Measurements from ENCODE around the gene LRCH3. TPM values are rescaled to one million over a fixed set of nuclear protein-coding genes. Genes with fewer than 3 reads are reported as not detected.

The LRCH3 gene
- total RNA-seq, 1 donor from 2014 or later: 42.1 TPM

DNA sequence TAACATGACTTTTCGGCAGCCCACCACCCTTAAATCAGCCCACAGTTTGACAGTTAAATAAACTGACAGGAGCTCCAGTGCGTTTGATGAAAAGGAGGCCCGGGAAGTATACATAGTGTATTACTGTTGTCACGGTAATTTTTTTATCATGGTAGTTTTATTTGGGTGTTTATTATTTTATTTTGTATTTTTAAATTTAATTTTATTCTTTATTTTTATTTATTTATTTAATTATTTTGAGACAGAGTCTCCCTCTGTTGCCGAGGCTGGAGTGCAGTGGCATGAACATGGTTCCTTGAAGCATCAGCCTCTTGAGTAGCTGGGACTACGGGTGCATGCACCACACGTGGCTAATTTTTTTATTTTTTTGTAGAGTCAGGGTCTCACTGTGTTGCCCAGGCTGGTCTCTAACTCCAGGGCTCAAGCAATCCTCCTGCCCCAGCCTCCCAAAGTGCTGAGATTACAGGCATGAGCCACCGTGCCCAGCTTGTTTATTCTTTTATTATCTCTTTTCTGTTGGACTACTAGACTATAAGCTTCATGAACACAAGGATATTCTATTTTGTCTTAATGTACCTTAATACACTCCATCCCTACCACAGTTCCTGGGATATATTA is 65.3 kb downstream of the LRCH3 start:
- no peak for FAIRE-seq
- peaks cover 26% of the 10 kb centered on the region for H3K4me1 Mint-ChIP-seq (ENCODE audit: low read depth, unreplicated experiment)

DNA sequence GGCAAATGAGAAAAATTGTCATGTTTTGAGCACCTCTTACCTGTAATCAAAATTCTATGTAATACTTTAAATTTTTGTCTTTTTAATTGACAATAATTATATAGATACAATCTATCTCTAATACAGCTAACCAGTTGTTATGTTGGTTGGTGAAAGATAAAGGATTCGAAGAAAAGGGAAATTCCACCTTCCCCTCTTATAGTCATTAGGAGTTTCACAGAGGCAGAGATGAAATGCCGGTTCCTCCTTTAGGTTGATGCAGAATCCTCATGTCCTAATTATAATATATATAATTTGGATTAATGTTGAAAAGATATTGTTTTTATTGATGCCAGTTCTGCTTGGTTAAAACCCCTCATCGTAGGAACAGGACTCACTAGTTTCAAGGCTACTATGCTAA is 67.1 kb downstream of the LRCH3 start:
- Mint-ChIP-seq H3K36me3 (ENCODE audit: low read depth, unreplicated experiment) (peaks cover 17% of the 10 kb centered on the region), H3K27me3 (ENCODE audit: low read depth, unreplicated experiment) (no peaks in the 10 kb centered on the region), H3K4me3 (ENCODE audit: unreplicated experiment) (no peak overlapping the region), H3K9me3 (ENCODE audit: unreplicated experiment) (peaks cover 2% of the 10 kb centered on the region), H3K27ac (ENCODE audit: unreplicated experiment) (no peak overlapping the region), H3K4me1 (ENCODE audit: low read depth, unreplicated experiment) (peaks cover 26% of the 10 kb centered on the region)
- Histone ChIP-seq H3K4me2 (ENCODE audit: low read length) (no peak overlapping the region), H3K79me2 (ENCODE audit: insufficient read depth, low read length) (no peaks in the 10 kb centered on the region), H3K4me3 (ENCODE audit: insufficient read depth, low read depth, low read length) (no peak overlapping the region), H4K20me1 (ENCODE audit: insufficient read depth, low read length) (no peaks in the 10 kb centered on the region), H3K27ac (ENCODE audit: low read depth, low read length) (no peak overlapping the region), H3K9me3 (ENCODE audit: insufficient read depth, low read depth, low read length) (no peaks in the 10 kb centered on the region), H3K36me3 (ENCODE audit: insufficient read depth, low read length) (peaks cover 15% of the 10 kb centered on the region), H3K27me3 (ENCODE audit: insufficient read depth, low read length) (no peaks in the 10 kb centered on the region), H3K4me1 (ENCODE audit: insufficient read depth, low read length) (peaks cover 14% of the 10 kb centered on the region), H2AFZ (ENCODE audit: low read depth, low read length) (no peak overlapping the region), H3K9ac (ENCODE audit: low read length) (no peak overlapping the region)
- TF ChIP-seq EZH2 (IDR thresholded peaks at IDR 0.05; ENCODE audit: insufficient read depth, low read length): no peak
- TF ChIP-seq, protein P1, sequence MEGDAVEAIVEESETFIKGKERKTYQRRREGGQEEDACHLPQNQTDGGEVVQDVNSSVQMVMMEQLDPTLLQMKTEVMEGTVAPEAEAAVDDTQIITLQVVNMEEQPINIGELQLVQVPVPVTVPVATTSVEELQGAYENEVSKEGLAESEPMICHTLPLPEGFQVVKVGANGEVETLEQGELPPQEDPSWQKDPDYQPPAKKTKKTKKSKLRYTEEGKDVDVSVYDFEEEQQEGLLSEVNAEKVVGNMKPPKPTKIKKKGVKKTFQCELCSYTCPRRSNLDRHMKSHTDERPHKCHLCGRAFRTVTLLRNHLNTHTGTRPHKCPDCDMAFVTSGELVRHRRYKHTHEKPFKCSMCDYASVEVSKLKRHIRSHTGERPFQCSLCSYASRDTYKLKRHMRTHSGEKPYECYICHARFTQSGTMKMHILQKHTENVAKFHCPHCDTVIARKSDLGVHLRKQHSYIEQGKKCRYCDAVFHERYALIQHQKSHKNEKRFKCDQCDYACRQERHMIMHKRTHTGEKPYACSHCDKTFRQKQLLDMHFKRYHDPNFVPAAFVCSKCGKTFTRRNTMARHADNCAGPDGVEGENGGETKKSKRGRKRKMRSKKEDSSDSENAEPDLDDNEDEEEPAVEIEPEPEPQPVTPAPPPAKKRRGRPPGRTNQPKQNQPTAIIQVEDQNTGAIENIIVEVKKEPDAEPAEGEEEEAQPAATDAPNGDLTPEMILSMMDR (IDR thresholded peaks at IDR 0.05; ENCODE audit: insufficient read depth, low read depth, low read length): no peak
- FAIRE-seq: no peak
- DNase-seq (ENCODE audit: low read depth): no peak

More for the DNA sequence above, 65.3 kb downstream of the LRCH3 start:
- no peaks in the 10 kb centered on the region for H3K27me3 Mint-ChIP-seq (ENCODE audit: low read depth, unreplicated experiment)
- TF ChIP-seq, protein P1 (IDR thresholded peaks at IDR 0.05; ENCODE audit: insufficient read depth, low read depth, low read length): no peak
- no peak for TF ChIP-seq EZH2 (IDR thresholded peaks at IDR 0.05; ENCODE audit: insufficient read depth, low read length)
- H3K27ac Mint-ChIP-seq (ENCODE audit: unreplicated experiment): peak overlapping the region; percentile 99
- no peaks in the 10 kb centered on the region for H4K20me1 ChIP-seq (ENCODE audit: insufficient read depth, low read length)
- H3K4me3 Mint-ChIP-seq (ENCODE audit: unreplicated experiment): no peak overlapping the region
- peaks cover 14% of the 10 kb centered on the region for H3K4me1 ChIP-seq (ENCODE audit: insufficient read depth, low read length)
- H3K4me3 ChIP-seq (ENCODE audit: insufficient read depth, low read depth, low read length): no peak overlapping the region
- H3K36me3 ChIP-seq (ENCODE audit: insufficient read depth, low read length): peaks cover 17% of the 10 kb centered on the region
- H3K9ac ChIP-seq (ENCODE audit: low read length): no peak overlapping the region
- no peaks in the 10 kb centered on the region for H3K9me3 ChIP-seq (ENCODE audit: insufficient read depth, low read depth, low read length)
- no peak overlapping the region for H3K27ac ChIP-seq (ENCODE audit: low read depth, low read length)
- H3K27me3 ChIP-seq (ENCODE audit: insufficient read depth, low read length): no peaks in the 10 kb centered on the region
- peaks cover 19% of the 10 kb centered on the region for H3K36me3 Mint-ChIP-seq (ENCODE audit: low read depth, unreplicated experiment)
- DNase-seq (ENCODE audit: low read depth): no peak
- no peaks in the 10 kb centered on the region for H3K79me2 ChIP-seq (ENCODE audit: insufficient read depth, low read length)
- H3K4me2 ChIP-seq (ENCODE audit: low read length): no peak overlapping the region
- H3K9me3 Mint-ChIP-seq (ENCODE audit: unreplicated experiment): peaks cover 2% of the 10 kb centered on the region
- H2AFZ ChIP-seq (ENCODE audit: low read depth, low read length): no peak overlapping the region

- Histone ChIP-seq H3K79me2 (ENCODE audit: insufficient read depth, low read length) (no peaks in the 10 kb centered on the region), H2AFZ (ENCODE audit: low read depth, low read length) (no peak overlapping the region), H3K4me1 (ENCODE audit: insufficient read depth, low read length) (peaks cover 14% of the 10 kb centered on the region), H3K27ac (ENCODE audit: low read depth, low read length) (no peak overlapping the region), H3K4me3 (ENCODE audit: insufficient read depth, low read depth, low read length) (no peak overlapping the region), H3K4me2 (ENCODE audit: low read length) (no peak overlapping the region), H3K36me3 (ENCODE audit: insufficient read depth, low read length) (peaks cover 13% of the 10 kb centered on the region), H3K9me3 (ENCODE audit: insufficient read depth, low read depth, low read length) (no peaks in the 10 kb centered on the region), H4K20me1 (ENCODE audit: insufficient read depth, low read length) (no peaks in the 10 kb centered on the region), H3K27me3 (ENCODE audit: insufficient read depth, low read length) (no peaks in the 10 kb centered on the region), H3K9ac (ENCODE audit: low read length) (no peak overlapping the region)
- TF ChIP-seq EZH2 (IDR thresholded peaks at IDR 0.05; ENCODE audit: insufficient read depth, low read length): no peak
- TF ChIP-seq, protein P1 (IDR thresholded peaks at IDR 0.05; ENCODE audit: insufficient read depth, low read depth, low read length): no peak
- Mint-ChIP-seq H3K36me3 (ENCODE audit: low read depth, unreplicated experiment) (peaks cover 15% of the 10 kb centered on the region), H3K4me1 (ENCODE audit: low read depth, unreplicated experiment) (peaks cover 26% of the 10 kb centered on the region), H3K4me3 (ENCODE audit: unreplicated experiment) (no peak overlapping the region), H3K27ac (ENCODE audit: unreplicated experiment) (no peak overlapping the region), H3K27me3 (ENCODE audit: low read depth, unreplicated experiment) (no peaks in the 10 kb centered on the region), H3K9me3 (ENCODE audit: unreplicated experiment) (peaks cover 2% of the 10 kb centered on the region)
- DNase-seq (ENCODE audit: low read depth): no peak
- FAIRE-seq: no peak
Measured at GRCh38 chr3:197858598-197858997, 67.5 kb downstream of the LRCH3 start.
